ENCODE data around the gene CHURC1.

The CHURC1 gene

GRCh38 chr14:64910847-64911495, 3.3 kb upstream of the CHURC1 start:
- peak; percentile 67 for TF ChIP-seq CTCF (IDR thresholded peaks at IDR 0.05; ENCODE audit: low read depth, low read length)

GRCh38 chr14:64912261-64912660, 2.0 kb upstream of the CHURC1 start:
- TF ChIP-seq CTCF (IDR thresholded peaks at IDR 0.05; ENCODE audit: low read depth, low read length): no peak
- H3K4me3 ChIP-seq (ENCODE audit: low read depth, low read length): no peak overlapping the region

More at GRCh38 chr14:64910847-64911495, 3.3 kb upstream of the CHURC1 start:
- no peak overlapping the region for H3K4me3 ChIP-seq (ENCODE audit: low read depth, low read length)

GRCh38 chr14:64913477-64913876, 778 bp upstream of the CHURC1 start:
- peak overlapping the region; percentile 92; the same call in 1 of the 2 replicates for H3K4me3 ChIP-seq (ENCODE audit: low read depth, low read length)

GRCh38 chr14:64915029-64915424, 772 bp downstream of the CHURC1 start:
- TF ChIP-seq CTCF (IDR thresholded peaks at IDR 0.05; ENCODE audit: low read depth, low read length): no peak
- peak overlapping the region; percentile 92 for H3K4me3 ChIP-seq (ENCODE audit: low read depth, low read length)

GRCh38 chr14:64915797-64916196, 1.5 kb downstream of the CHURC1 start:
- no peak overlapping the region for H3K4me3 ChIP-seq (ENCODE audit: low read depth, low read length)

GRCh38 chr14:64918216-64918615, 4.0 kb downstream of the CHURC1 start:
- TF ChIP-seq CTCF (IDR thresholded peaks at IDR 0.05; ENCODE audit: low read depth, low read length): no peak
- H3K4me3 ChIP-seq (ENCODE audit: low read depth, low read length): no peak overlapping the region

More at GRCh38 chr14:64915797-64916196, 1.5 kb downstream of the CHURC1 start:
- no peak for TF ChIP-seq CTCF (IDR thresholded peaks at IDR 0.05; ENCODE audit: low read depth, low read length)

GRCh38 chr14:64919215-64919614, 5.0 kb downstream of the CHURC1 start:
- H3K4me3 ChIP-seq (ENCODE audit: low read depth, low read length): no peak overlapping the region
- TF ChIP-seq CTCF (IDR thresholded peaks at IDR 0.05; ENCODE audit: low read depth, low read length): no peak

GRCh38 chr14:64919618-64920017, 5.4 kb downstream of the CHURC1 start:
- no peak for TF ChIP-seq CTCF (IDR thresholded peaks at IDR 0.05; ENCODE audit: low read depth, low read length)
- H3K4me3 ChIP-seq (ENCODE audit: low read depth, low read length): no peak overlapping the region

Measured in WI38 (cell line).